ENCODE measurements around the gene GABRP.

GRCh38 chr5:170809551-170809950 lies 26.0 kb downstream of the GABRP start:
- TF ChIP-seq CEBPB (IDR thresholded peaks at IDR 0.05) (no peak), RAD21 (IDR thresholded peaks at IDR 0.05; ENCODE audit: low read depth) (peak; percentile 96), TCF12 (IDR thresholded peaks at IDR 0.05; ENCODE audit: low read depth) (no peak), YY1 (IDR thresholded peaks at IDR 0.05; ENCODE audit: low read depth) (no peak), FOXM1 (IDR thresholded peaks at IDR 0.05; ENCODE audit: borderline replicate concordance, low read depth) (no peak), CREB1 (IDR thresholded peaks at IDR 0.05; ENCODE audit: low read depth) (no peak), TAF1 (IDR thresholded peaks at IDR 0.05; ENCODE audit: low read depth) (no peak), MAX (IDR thresholded peaks at IDR 0.05) (no peak), TEAD4 (IDR thresholded peaks at IDR 0.05) (no peak), NFIC (IDR thresholded peaks at IDR 0.05) (no peak), ZBTB7A (IDR thresholded peaks at IDR 0.05; ENCODE audit: low read depth) (no peak), EGR1 (IDR thresholded peaks at IDR 0.05) (no peak)

All from Ishikawa (cell line).